HEK293 (cell line): ENCODE results near the gene IGF1R.

Experiments
- CTCF ChIA-PET: fragments of 350-600 bp; formaldehyde crosslinking; extraction: SDS; loops from one replicate; lab custom pipeline; 2021; ENCODE audit warnings: antibody characterized with exemption; lab: Yijun Ruan, JAX
- POLR2A ChIA-PET: fragments of 300-600 bp; formaldehyde crosslinking; extraction: SDS; loops from one replicate; lab custom pipeline; 2020; ENCODE audit warnings: antibody characterized with exemption, inconsistent platforms; lab: Yijun Ruan, JAX
- H3K27ac ChIP-seq: fragments of 200-500 bp; sonication (Bioruptor generic); 2 replicates; pipeline ENCODE4 v1.5.1; 2014; ENCODE audit warnings: low read depth, low read length, control low read depth, inconsistent platforms; ENCODE audit errors: extremely low read depth
- H3K36me3 ChIP-seq, 2 experiments: fragments of 200-500 bp in 1 of 2; sonication (Bioruptor generic) in 1 of 2; 1 replicate in 1 of 2; 2 replicates in 1 of 2; pipeline ENCODE4 v1.5.1; 2014 to 2017; ENCODE audit warnings: inconsistent platforms in 2 of 2, low read length in 2 of 2; ENCODE audit not compliant: control insufficient read depth in 2 of 2, insufficient read depth in 1 of 2
- H3K4me1 ChIP-seq: fragments of 200-500 bp; sonication (Bioruptor generic); 2 replicates; pipeline ENCODE4 v1.5.1; 2014; ENCODE audit warnings: mild to moderate bottlenecking, low read length, inconsistent platforms; ENCODE audit not compliant: control insufficient read depth, insufficient read depth
- H3K4me3 ChIP-seq: 2 replicates; pipeline ENCODE4 v1.5.1; 2011; ENCODE audit warnings: low read depth, mild to moderate bottlenecking, control low read depth, low read length, moderate library complexity
- H3K9me3 ChIP-seq: fragments of 200-500 bp; sonication (Bioruptor generic); 2 replicates; pipeline ENCODE4 v1.5.1; 2014; ENCODE audit warnings: low read depth, low read length, inconsistent platforms; ENCODE audit not compliant: control insufficient read depth, insufficient read depth
- HOXC10 ChIP-seq: sonication (generic); formaldehyde crosslinking; IDR thresholded peaks from 2 replicates; pipeline ENCODE4 v1.8.1; 2023; ENCODE audit warnings: mild to moderate bottlenecking, missing genetic modification reagents
- KLF9 ChIP-seq: fragments of 450-650 bp; formaldehyde crosslinking; IDR thresholded peaks from 2 replicates; pipeline ENCODE4 v1.5.1; 2016; ENCODE audit warnings: missing biosample characterization, missing genetic modification characterization, low read depth
- MEIS1 ChIP-seq: sonication (generic); formaldehyde crosslinking; IDR thresholded peaks from 2 replicates; pipeline ENCODE4 v1.8.1; 2022; ENCODE audit warnings: missing genetic modification reagents, mild to moderate bottlenecking, borderline replicate concordance
- MYNN ChIP-seq: fragments of 450-650 bp; formaldehyde crosslinking; IDR thresholded peaks from 2 replicates; pipeline ENCODE4 v1.5.1; 2016; ENCODE audit warnings: missing biosample characterization, missing genetic modification characterization, borderline replicate concordance
- PRDM10 ChIP-seq: fragments of 450-650 bp; formaldehyde crosslinking; IDR thresholded peaks from 2 replicates; pipeline ENCODE4 v1.5.1; 2016; ENCODE audit warnings: missing biosample characterization, missing genetic modification characterization
- PRDM4 ChIP-seq: fragments of 450-650 bp; formaldehyde crosslinking; IDR thresholded peaks from 2 replicates; pipeline ENCODE4 v1.5.1; 2017; ENCODE audit warnings: missing biosample characterization, missing genetic modification characterization
- REPIN1 ChIP-seq: fragments of 450-650 bp; formaldehyde crosslinking; IDR thresholded peaks from 2 replicates; pipeline ENCODE4 v1.5.1; 2017; ENCODE audit warnings: missing biosample characterization, missing genetic modification characterization, low read depth
- SP2 ChIP-seq: fragments of 450-650 bp; formaldehyde crosslinking; IDR thresholded peaks from 2 replicates; pipeline ENCODE4 v1.5.1; 2016; ENCODE audit warnings: missing biosample characterization, missing genetic modification characterization
- YY2 ChIP-seq: fragments of 450-650 bp; formaldehyde crosslinking; IDR thresholded peaks from 2 replicates; pipeline ENCODE4 v1.5.1; 2016; ENCODE audit warnings: missing biosample characterization, missing genetic modification characterization
- ZBTB1 ChIP-seq: fragments of 450-650 bp; formaldehyde crosslinking; IDR thresholded peaks from 2 replicates; pipeline ENCODE4 v1.5.1; 2016; ENCODE audit warnings: missing biosample characterization, missing genetic modification characterization
- ZNF202 ChIP-seq: fragments of 450-650 bp; formaldehyde crosslinking; IDR thresholded peaks from 2 replicates; pipeline ENCODE4 v1.5.1; 2016; ENCODE audit warnings: missing biosample characterization, missing genetic modification characterization, borderline replicate concordance
- ZNF248 ChIP-seq: fragments of 450-650 bp; formaldehyde crosslinking; IDR thresholded peaks from 2 replicates; pipeline ENCODE4 v1.5.1; 2017; ENCODE audit warnings: missing biosample characterization, missing genetic modification characterization
- ZNF302 ChIP-seq: fragments of 450-650 bp; formaldehyde crosslinking; IDR thresholded peaks from 2 replicates; pipeline ENCODE4 v1.5.1; 2016; ENCODE audit warnings: missing biosample characterization, missing genetic modification characterization, low read depth
- ZNF354C ChIP-seq: fragments of 450-650 bp; formaldehyde crosslinking; IDR thresholded peaks from 2 replicates; pipeline ENCODE4 v1.5.1; 2016; ENCODE audit warnings: missing biosample characterization, missing genetic modification characterization, low read depth, borderline replicate concordance
- ZNF501 ChIP-seq: fragments of 450-650 bp; formaldehyde crosslinking; IDR thresholded peaks from 2 replicates; pipeline ENCODE4 v1.5.1; 2016; ENCODE audit warnings: missing biosample characterization, missing genetic modification characterization
- ZNF544 ChIP-seq: fragments of 450-650 bp; formaldehyde crosslinking; IDR thresholded peaks from 2 replicates; pipeline ENCODE4 v1.5.0; 2017; ENCODE audit warnings: missing biosample characterization, missing genetic modification characterization
- ZNF704 ChIP-seq: fragments of 450-650 bp; formaldehyde crosslinking; IDR thresholded peaks from 2 replicates; pipeline ENCODE4 v1.5.1; 2016; ENCODE audit warnings: missing biosample characterization, missing genetic modification characterization
- TF ChIP-seq, protein P1 (sequence below): IDR thresholded peaks from 2 replicates; pipeline ENCODE4 v1.6.1; 2011; ENCODE audit warnings: mild to moderate bottlenecking, low read depth, low read length, borderline replicate concordance
- TF ChIP-seq, protein P2 (sequence below): fragments of 450-650 bp; formaldehyde crosslinking; conservative IDR thresholded peaks from 2 replicates; pipeline ENCODE4 v1.5.1; 2016; ENCODE audit warnings: low read depth, missing biosample characterization, missing genetic modification characterization

IGF1R gene

GRCh38 chr15:98824595-98824994, 176.3 kb downstream of the IGF1R start:
- H3K4me3 ChIP-seq, result no peak overlapping the region
- ChIA-PET CTCF (interaction anchor here (0.6 to 1.4 kb wide), 3 partner anchors 9 to 252 kb away, joined by 3 read pairs; no protein-coding TSS in a partner anchor), POLR2A (no interaction called here)
- H3K9me3 ChIP-seq, result no peaks in the 10 kb centered on the region; the same call in 1 of the 2 replicates
- no peak overlapping the region for H3K27ac ChIP-seq
- TF ChIP-seq ZNF248 (tag by site-specific recombination) (no peak), PRDM10 (tag by site-specific recombination) (no peak), MEIS1 (CRISPR knock-in tag) (no peak), ZBTB1 (no peak)
- TF ChIP-seq, protein P1, sequence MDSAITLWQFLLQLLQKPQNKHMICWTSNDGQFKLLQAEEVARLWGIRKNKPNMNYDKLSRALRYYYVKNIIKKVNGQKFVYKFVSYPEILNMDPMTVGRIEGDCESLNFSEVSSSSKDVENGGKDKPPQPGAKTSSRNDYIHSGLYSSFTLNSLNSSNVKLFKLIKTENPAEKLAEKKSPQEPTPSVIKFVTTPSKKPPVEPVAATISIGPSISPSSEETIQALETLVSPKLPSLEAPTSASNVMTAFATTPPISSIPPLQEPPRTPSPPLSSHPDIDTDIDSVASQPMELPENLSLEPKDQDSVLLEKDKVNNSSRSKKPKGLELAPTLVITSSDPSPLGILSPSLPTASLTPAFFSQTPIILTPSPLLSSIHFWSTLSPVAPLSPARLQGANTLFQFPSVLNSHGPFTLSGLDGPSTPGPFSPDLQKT, result no peak
- no peaks in the 10 kb centered on the region; a peak in 1 of 3 replicates for H3K36me3 ChIP-seq
- peaks cover 19% of the 10 kb centered on the region for H3K4me1 ChIP-seq

DNA sequence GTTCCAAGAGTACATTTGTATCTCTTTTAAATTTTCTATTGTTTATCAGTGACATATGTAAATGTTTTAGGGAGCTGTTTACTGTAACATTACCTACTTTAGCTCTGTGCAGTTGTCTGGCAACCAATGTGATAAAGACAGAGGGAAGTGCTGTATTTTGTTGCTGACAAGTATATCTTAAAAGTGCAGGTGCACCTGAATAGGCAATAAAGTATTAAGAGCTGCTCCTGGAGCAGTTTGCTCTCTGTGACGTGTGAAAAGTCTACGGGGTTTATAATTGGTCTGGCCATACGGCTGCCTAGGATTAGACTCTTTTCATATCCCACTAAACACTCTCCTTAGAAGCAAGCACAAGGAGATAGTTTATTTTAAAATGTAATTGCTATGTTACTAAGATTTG, 178.3 kb downstream of the IGF1R start:
- H3K4me1 ChIP-seq, result peaks cover 19% of the 10 kb centered on the region
- CTCF ChIA-PET, result interaction anchor here (1.1 kb wide), 2 partner anchors 9 to 19 kb away, joined by 3 to 5 read pairs; no protein-coding TSS in a partner anchor
- peaks cover under 1% of the 10 kb centered on the region for H3K9me3 ChIP-seq
- H3K36me3 ChIP-seq, result peaks cover 0 to 2% of the 10 kb centered on the region in 2 experiments; a peak in 2 of 3 replicates
- H3K4me3 ChIP-seq, result no peak overlapping the region
- H3K27ac ChIP-seq, result no peak overlapping the region
- TF ChIP-seq YY2 (tag by site-specific recombination) (no peak), ZNF544 (tag by site-specific recombination) (no peak), KLF9 (tag by site-specific recombination) (no peak), ZNF501 (tag by site-specific recombination) (no peak), ZNF354C (tag by site-specific recombination) (no peak), SP2 (tag by site-specific recombination) (no peak)
- TF ChIP-seq, protein P2, sequence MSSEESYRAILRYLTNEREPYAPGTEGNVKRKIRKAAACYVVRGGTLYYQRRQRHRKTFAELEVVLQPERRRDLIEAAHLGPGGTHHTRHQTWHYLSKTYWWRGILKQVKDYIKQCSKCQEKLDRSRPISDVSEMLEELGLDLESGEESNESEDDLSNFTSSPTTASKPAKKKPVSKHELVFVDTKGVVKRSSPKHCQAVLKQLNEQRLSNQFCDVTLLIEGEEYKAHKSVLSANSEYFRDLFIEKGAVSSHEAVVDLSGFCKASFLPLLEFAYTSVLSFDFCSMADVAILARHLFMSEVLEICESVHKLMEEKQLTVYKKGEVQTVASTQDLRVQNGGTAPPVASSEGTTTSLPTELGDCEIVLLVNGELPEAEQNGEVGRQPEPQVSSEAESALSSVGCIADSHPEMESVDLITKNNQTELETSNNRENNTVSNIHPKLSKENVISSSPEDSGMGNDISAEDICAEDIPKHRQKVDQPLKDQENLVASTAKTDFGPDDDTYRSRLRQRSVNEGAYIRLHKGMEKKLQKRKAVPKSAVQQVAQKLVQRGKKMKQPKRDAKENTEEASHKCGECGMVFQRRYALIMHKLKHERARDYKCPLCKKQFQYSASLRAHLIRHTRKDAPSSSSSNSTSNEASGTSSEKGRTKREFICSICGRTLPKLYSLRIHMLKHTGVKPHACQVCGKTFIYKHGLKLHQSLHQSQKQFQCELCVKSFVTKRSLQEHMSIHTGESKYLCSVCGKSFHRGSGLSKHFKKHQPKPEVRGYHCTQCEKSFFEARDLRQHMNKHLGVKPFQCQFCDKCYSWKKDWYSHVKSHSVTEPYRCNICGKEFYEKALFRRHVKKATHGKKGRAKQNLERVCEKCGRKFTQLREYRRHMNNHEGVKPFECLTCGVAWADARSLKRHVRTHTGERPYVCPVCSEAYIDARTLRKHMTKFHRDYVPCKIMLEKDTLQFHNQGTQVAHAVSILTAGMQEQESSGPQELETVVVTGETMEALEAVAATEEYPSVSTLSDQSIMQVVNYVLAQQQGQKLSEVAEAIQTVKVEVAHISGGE (tag by site-specific recombination), result no peak
- TF ChIP-seq, all 188 proteins: peak for 0
- POLR2A ChIA-PET, result no interaction called here

DNA sequence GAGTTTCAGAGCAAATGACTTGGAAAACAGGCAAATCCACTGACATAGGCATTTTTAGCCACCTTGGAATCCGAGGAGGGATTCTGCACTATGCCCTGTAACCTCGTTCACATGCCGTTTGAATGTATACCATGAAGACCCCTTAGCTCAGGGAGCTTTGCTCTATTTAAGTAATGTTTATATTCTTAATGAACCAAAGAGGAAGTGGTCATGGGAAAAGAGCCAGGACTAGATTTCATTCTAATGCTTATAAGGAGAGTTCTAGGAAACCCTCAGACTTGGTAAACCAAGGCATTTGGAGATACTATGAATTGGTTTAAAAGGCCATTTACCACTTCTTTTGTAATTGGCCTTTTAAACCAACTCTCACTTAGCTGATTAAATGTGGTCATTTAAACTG, 178.9 kb downstream of the IGF1R start:
- H3K27ac ChIP-seq, result no peak overlapping the region
- H3K4me1 ChIP-seq, result peaks cover 16% of the 10 kb centered on the region
- ChIA-PET POLR2A (no interaction called here), CTCF (interaction anchor here (1.1 kb wide), 1 partner anchor 20 kb away, joined by 5 read pairs; no protein-coding TSS in a partner anchor)
- H3K36me3 ChIP-seq, result peaks cover 0 to 2% of the 10 kb centered on the region in 2 experiments; a peak in 2 of 3 replicates
- peaks cover 3% of the 10 kb centered on the region for H3K9me3 ChIP-seq
- no peak overlapping the region for H3K4me3 ChIP-seq
- TF ChIP-seq ZNF202 (tag by site-specific recombination) (no peak), HOXC10 (CRISPR knock-in tag) (no peak), ZNF302 (tag by site-specific recombination) (no peak), MYNN (tag by site-specific recombination) (no peak), ZNF704 (tag by site-specific recombination) (no peak), PRDM4 (tag by site-specific recombination) (no peak), YY2 (tag by site-specific recombination) (no peak), REPIN1 (tag by site-specific recombination) (no peak)
